Erythroblast (primary cell): Measurements from ENCODE around the gene TREX2.

Source experiments
- GATA1 ChIP-seq: IDR thresholded peaks from 2 replicates; pipeline ENCODE4 v1.6.1; 2011; ENCODE audit warnings: low read depth, mild to moderate bottlenecking, control low read depth, low read length, moderate library complexity
- POLR2A ChIP-seq: IDR thresholded peaks from 2 replicates; pipeline ENCODE4 v1.6.1; 2011; ENCODE audit warnings: mild to moderate bottlenecking, low read length

GRCh38 chrX:153493085-153493484, 47.2 kb upstream of the TREX2 start:
- TF ChIP-seq POLR2A (no peak), GATA1 (no peak)
